ENCODE measurements around the gene AK2.
"Not testable (repeated sequence)": the region's sequence is repeated elsewhere in the genome, so short reads cannot be mapped to it uniquely, and the experiment has no call there.

AK2 gene

GRCh38 chr1:33074193-33074945 is 37.7 kb upstream of the AK2 start:
- H2BK12ac ChIP-seq (ENCODE audit: low read length), result no peak overlapping the region
- H3K79me1 ChIP-seq (ENCODE audit: low read length), result no peaks in the 10 kb centered on the region
- no peaks in the 10 kb centered on the region for H3K9me3 ChIP-seq (ENCODE audit: insufficient read depth, low read depth, low read length)
- DNase-seq, result no peak
- no peak overlapping the region for H2BK120ac ChIP-seq (ENCODE audit: insufficient read depth, low read length, poor library complexity)
- no peaks in the 10 kb centered on the region for H3K27me3 ChIP-seq (ENCODE audit: insufficient read depth, low read length)
- no peak overlapping the region for H3K14ac ChIP-seq (ENCODE audit: low read length)
- no peak overlapping the region for H3K27ac ChIP-seq (ENCODE audit: low read depth, low read length)
- H2AK5ac ChIP-seq (ENCODE audit: low read length), result no peak overlapping the region
- H2BK5ac ChIP-seq (ENCODE audit: low read depth, low read length, poor library complexity), result no peak overlapping the region
- no peak overlapping the region for H3K4me3 ChIP-seq (ENCODE audit: low read depth, low read length)
- H3K23ac ChIP-seq (ENCODE audit: low read length), result no peak overlapping the region
- no peak overlapping the region for H3K4ac ChIP-seq (ENCODE audit: low read depth, low read length)
- H4K12ac ChIP-seq (ENCODE audit: low read depth, low read length), result no peak overlapping the region
- H3K9ac ChIP-seq (ENCODE audit: low read length), result no peak overlapping the region
- H2AFZ ChIP-seq (ENCODE audit: insufficient read depth, low read length, poor library complexity), result no peak overlapping the region
- H3K36me3 ChIP-seq (ENCODE audit: control insufficient read depth in 1 of 2, insufficient read depth in 2 of 2, low read length in 2 of 2), result no peaks in the 10 kb centered on the region
- H3K4me2 ChIP-seq (ENCODE audit: low read length), result no peak overlapping the region
- H3K4me1 ChIP-seq (ENCODE audit: control insufficient read depth in 1 of 2, insufficient read depth in 2 of 2, low read length in 2 of 2), result no peaks in the 10 kb centered on the region
- H4K91ac ChIP-seq (ENCODE audit: low read depth, low read length), result no peak overlapping the region
- no peaks in the 10 kb centered on the region for H3K79me2 ChIP-seq (ENCODE audit: control insufficient read depth, insufficient read depth, low read length, poor library complexity)
- no peak overlapping the region for H4K8ac ChIP-seq (ENCODE audit: low read depth, low read length)
- H3K18ac ChIP-seq (ENCODE audit: low read length), result no peak overlapping the region
- WGBS (ENCODE audit: extremely low coverage, insufficient coverage, insufficient read length), result no CpG with 5 or more reads among the region's 4 CpGs

GRCh38 chr1:33072707-33073106 is 36.0 kb upstream of the AK2 start:
- Histone ChIP-seq H2BK5ac (ENCODE audit: low read depth, low read length, poor library complexity) (no peak overlapping the region), H3K9me3 (ENCODE audit: insufficient read depth, low read depth, low read length) (no peaks in the 10 kb centered on the region), H3K79me2 (ENCODE audit: control insufficient read depth, insufficient read depth, low read length, poor library complexity) (no peaks in the 10 kb centered on the region), H3K4me3 (ENCODE audit: low read depth, low read length) (no peak overlapping the region), H2BK120ac (ENCODE audit: insufficient read depth, low read length, poor library complexity) (no peak overlapping the region), H4K8ac (ENCODE audit: low read depth, low read length) (no peak overlapping the region), H3K14ac (ENCODE audit: low read length) (no peak overlapping the region), H3K18ac (ENCODE audit: low read length) (no peak overlapping the region), H2AFZ (ENCODE audit: insufficient read depth, low read length, poor library complexity) (no peak overlapping the region), H4K12ac (ENCODE audit: low read depth, low read length) (no peak overlapping the region), H2AK5ac (ENCODE audit: low read length) (no peak overlapping the region), H3K4ac (ENCODE audit: low read depth, low read length) (no peak overlapping the region), H2BK12ac (ENCODE audit: low read length) (no peak overlapping the region), H3K36me3 (ENCODE audit: control insufficient read depth in 1 of 2, insufficient read depth in 2 of 2, low read length in 2 of 2) (no peaks in the 10 kb centered on the region), H3K4me2 (ENCODE audit: low read length) (no peak overlapping the region), H4K91ac (ENCODE audit: low read depth, low read length) (no peak overlapping the region), H3K79me1 (ENCODE audit: low read length) (no peaks in the 10 kb centered on the region), H3K4me1 (ENCODE audit: control insufficient read depth in 1 of 2, insufficient read depth in 2 of 2, low read length in 2 of 2) (no peaks in the 10 kb centered on the region), H3K27me3 (ENCODE audit: insufficient read depth, low read length) (no peaks in the 10 kb centered on the region), H3K9ac (ENCODE audit: low read length) (no peak overlapping the region), H3K27ac (ENCODE audit: low read depth, low read length) (no peak overlapping the region), H3K23ac (ENCODE audit: low read length) (no peak overlapping the region)
- no CpG with 5 or more reads among the region's 2 CpGs for WGBS (ENCODE audit: extremely low coverage, insufficient coverage, insufficient read length)
- no peak for DNase-seq

- H2BK5ac ChIP-seq (ENCODE audit: low read depth, low read length, poor library complexity), result no peak overlapping the region
- H3K36me3 ChIP-seq (ENCODE audit: control insufficient read depth in 1 of 2, insufficient read depth in 2 of 2, low read length in 2 of 2), result no peaks in the 10 kb centered on the region
- no peak overlapping the region for H2BK120ac ChIP-seq (ENCODE audit: insufficient read depth, low read length, poor library complexity)
- no peak overlapping the region for H3K14ac ChIP-seq (ENCODE audit: low read length)
- no peaks in the 10 kb centered on the region for H3K27me3 ChIP-seq (ENCODE audit: insufficient read depth, low read length)
- no peaks in the 10 kb centered on the region for H3K4me1 ChIP-seq (ENCODE audit: control insufficient read depth in 1 of 2, insufficient read depth in 2 of 2, low read length in 2 of 2)
- H4K91ac ChIP-seq (ENCODE audit: low read depth, low read length), result no peak overlapping the region
- no peak overlapping the region for H3K4ac ChIP-seq (ENCODE audit: low read depth, low read length)
- no peaks in the 10 kb centered on the region for H3K79me1 ChIP-seq (ENCODE audit: low read length)
- WGBS (ENCODE audit: extremely low coverage, insufficient coverage, insufficient read length), result no CpG with 5 or more reads among the region's 1 CpG
- H3K4me2 ChIP-seq (ENCODE audit: low read length), result no peak overlapping the region
- H4K8ac ChIP-seq (ENCODE audit: low read depth, low read length), result no peak overlapping the region
- H2AFZ ChIP-seq (ENCODE audit: insufficient read depth, low read length, poor library complexity), result no peak overlapping the region
- no peak overlapping the region for H3K18ac ChIP-seq (ENCODE audit: low read length)
- H2AK5ac ChIP-seq (ENCODE audit: low read length), result no peak overlapping the region
- H3K4me3 ChIP-seq (ENCODE audit: low read depth, low read length), result no peak overlapping the region
- H3K79me2 ChIP-seq (ENCODE audit: control insufficient read depth, insufficient read depth, low read length, poor library complexity), result no peaks in the 10 kb centered on the region
- peaks cover 1% of the 10 kb centered on the region for H3K9me3 ChIP-seq (ENCODE audit: insufficient read depth, low read depth, low read length)
- H2BK12ac ChIP-seq (ENCODE audit: low read length), result no peak overlapping the region
- H3K23ac ChIP-seq (ENCODE audit: low read length), result no peak overlapping the region
- no peak for DNase-seq
- no peak overlapping the region for H3K9ac ChIP-seq (ENCODE audit: low read length)
- H3K27ac ChIP-seq (ENCODE audit: low read depth, low read length), result no peak overlapping the region
- no peak overlapping the region for H4K12ac ChIP-seq (ENCODE audit: low read depth, low read length)
Observed at GRCh38 chr1:33070628-33071027, 33.9 kb upstream of the AK2 start.

GRCh38 chr1:33068108-33068507 is 31.4 kb upstream of the AK2 start:
- H2BK120ac ChIP-seq (ENCODE audit: insufficient read depth, low read length, poor library complexity); H3K23ac ChIP-seq (ENCODE audit: low read length); H3K36me3 ChIP-seq (ENCODE audit: control insufficient read depth in 1 of 2, insufficient read depth in 2 of 2, low read length in 2 of 2); H3K79me1 ChIP-seq (ENCODE audit: low read length); H4K8ac ChIP-seq (ENCODE audit: low read depth, low read length); H3K4me3 ChIP-seq (ENCODE audit: low read depth, low read length); H2AK5ac ChIP-seq (ENCODE audit: low read length); H3K4me1 ChIP-seq (ENCODE audit: control insufficient read depth in 1 of 2, insufficient read depth in 2 of 2, low read length in 2 of 2); H4K91ac ChIP-seq (ENCODE audit: low read depth, low read length); H4K12ac ChIP-seq (ENCODE audit: low read depth, low read length); H3K27ac ChIP-seq (ENCODE audit: low read depth, low read length); H2BK12ac ChIP-seq (ENCODE audit: low read length); H2BK5ac ChIP-seq (ENCODE audit: low read depth, low read length, poor library complexity); H3K79me2 ChIP-seq (ENCODE audit: control insufficient read depth, insufficient read depth, low read length, poor library complexity); H3K4ac ChIP-seq (ENCODE audit: low read depth, low read length); H3K18ac ChIP-seq (ENCODE audit: low read length); H3K4me2 ChIP-seq (ENCODE audit: low read length); H3K9ac ChIP-seq (ENCODE audit: low read length); H2AFZ ChIP-seq (ENCODE audit: insufficient read depth, low read length, poor library complexity); DNase-seq; H3K14ac ChIP-seq (ENCODE audit: low read length); H3K27me3 ChIP-seq (ENCODE audit: insufficient read depth, low read length); H3K9me3 ChIP-seq (ENCODE audit: insufficient read depth, low read depth, low read length): not testable (repeated sequence)
- WGBS (ENCODE audit: extremely low coverage, insufficient coverage, insufficient read length), result no CpG with 5 or more reads among the region's 2 CpGs

Measured in trophoblast cell (in vitro differentiated cells and primary cell).